ENCODE measurements around the gene CDK5R1. TPM values are rescaled to one million over a fixed set of nuclear protein-coding genes. Genes with fewer than 3 reads are reported as not detected.
A peak's percentile ranks its signal among the peaks of the same experiment; 100 is the strongest.

CDK5R1 gene
- total RNA-seq, 1 experiment from 2014 or later, result 9.9 TPM

DNA sequence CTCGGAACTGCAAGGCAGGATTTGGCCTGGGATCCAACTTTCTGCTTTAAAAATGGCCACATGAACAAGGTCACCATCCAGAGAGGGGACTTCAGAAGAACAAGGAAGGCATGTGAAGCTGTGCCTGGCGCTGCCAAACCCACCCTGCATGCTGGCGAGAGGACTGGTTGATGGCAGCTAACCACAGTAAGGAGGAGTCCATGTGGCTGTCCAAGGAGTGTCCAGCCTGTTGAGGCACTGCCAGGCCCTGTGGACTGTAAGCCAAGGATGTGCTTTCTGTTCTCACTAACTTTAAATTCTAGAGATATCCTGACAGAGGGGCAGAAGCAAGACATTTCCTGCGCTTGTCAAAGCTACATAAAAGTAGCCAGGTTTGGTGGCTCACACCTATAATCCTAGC is 40.4 kb downstream of the CDK5R1 start:
- Mint-ChIP-seq H3K4me1 (peaks cover 18% of the 10 kb centered on the region), H3K4me3 (no peak overlapping the region), H3K27ac (peak overlapping the region; percentile 20; the same call in 1 of the 2 replicates), H3K9me3 (no peaks in the 10 kb centered on the region), H3K27me3 (ENCODE audit: low read depth) (peaks cover 4% of the 10 kb centered on the region; the same call in 1 of the 2 replicates), H3K36me3 (no peaks in the 10 kb centered on the region)
- DNase-seq (ENCODE audit: low spot score) (no peak), ATAC-seq (no peak)
- POLR2A ChIA-PET, result no interaction called here
- no peak for TF ChIP-seq ZNF396 (CRISPR knock-in tag; IDR thresholded peaks at IDR 0.05; ENCODE audit: borderline replicate concordance)
- TF ChIP-seq SMAD3 (CRISPR knock-in tag; IDR thresholded peaks at IDR 0.05; ENCODE audit: borderline replicate concordance), result no peak
- TF ChIP-seq MYBL2 (CRISPR knock-in tag; IDR thresholded peaks at IDR 0.05), result no peak
- TF ChIP-seq, protein P1, sequence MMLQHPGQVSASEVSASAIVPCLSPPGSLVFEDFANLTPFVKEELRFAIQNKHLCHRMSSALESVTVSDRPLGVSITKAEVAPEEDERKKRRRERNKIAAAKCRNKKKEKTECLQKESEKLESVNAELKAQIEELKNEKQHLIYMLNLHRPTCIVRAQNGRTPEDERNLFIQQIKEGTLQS (CRISPR knock-in tag; conservative IDR thresholded peaks at IDR 0.05), result no peak
- no peak for TF ChIP-seq TEAD4 (CRISPR knock-in tag; IDR thresholded peaks at IDR 0.05)
- TF ChIP-seq, protein P2, sequence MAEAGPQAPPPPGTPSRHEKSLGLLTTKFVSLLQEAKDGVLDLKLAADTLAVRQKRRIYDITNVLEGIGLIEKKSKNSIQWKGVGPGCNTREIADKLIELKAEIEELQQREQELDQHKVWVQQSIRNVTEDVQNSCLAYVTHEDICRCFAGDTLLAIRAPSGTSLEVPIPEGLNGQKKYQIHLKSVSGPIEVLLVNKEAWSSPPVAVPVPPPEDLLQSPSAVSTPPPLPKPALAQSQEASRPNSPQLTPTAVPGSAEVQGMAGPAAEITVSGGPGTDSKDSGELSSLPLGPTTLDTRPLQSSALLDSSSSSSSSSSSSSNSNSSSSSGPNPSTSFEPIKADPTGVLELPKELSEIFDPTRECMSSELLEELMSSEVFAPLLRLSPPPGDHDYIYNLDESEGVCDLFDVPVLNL (CRISPR knock-in tag; IDR thresholded peaks at IDR 0.05; ENCODE audit: borderline replicate concordance, low read depth), result no peak
- TF ChIP-seq ZNF219 (CRISPR knock-in tag; IDR thresholded peaks at IDR 0.05; ENCODE audit: borderline replicate concordance), result no peak
- CTCF ChIA-PET, result no interaction called here

DNA sequence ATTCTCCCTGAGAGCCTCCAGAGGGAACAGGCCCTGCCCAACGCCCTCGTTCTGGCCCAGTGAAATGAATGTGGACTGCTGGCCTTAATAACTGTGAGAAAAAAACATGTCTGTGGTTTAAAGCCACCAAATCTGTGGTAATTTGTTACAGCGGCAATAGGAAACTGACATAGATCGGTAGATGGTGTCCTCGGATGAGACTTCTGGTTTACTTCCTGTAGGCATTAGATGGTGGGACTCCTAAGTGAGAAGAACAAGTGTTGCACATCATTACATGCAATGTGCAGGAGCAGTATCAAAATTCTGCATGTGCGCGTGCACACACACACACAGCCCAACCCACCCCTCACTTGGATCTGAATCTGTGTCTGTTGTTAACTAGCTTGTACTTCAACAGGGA is 42.0 kb downstream of the CDK5R1 start:
- H3K4me3 Mint-ChIP-seq, result no peak overlapping the region
- H3K27ac Mint-ChIP-seq, result peak overlapping the region; percentile 39; the same call in 1 of the 2 replicates

More for the DNA sequence above, 42.0 kb downstream of the CDK5R1 start:
- H3K27me3 Mint-ChIP-seq (ENCODE audit: low read depth), result peaks cover 4% of the 10 kb centered on the region; the same call in 1 of the 2 replicates
- no peak for ATAC-seq
- POLR2A ChIA-PET, result interaction anchor here (0.6 kb wide), 1 partner anchor 41 kb away, joined by 3 read pairs; no protein-coding TSS in a partner anchor
- peaks cover 4% of the 10 kb centered on the region for H3K4me1 Mint-ChIP-seq
- no peak for DNase-seq (ENCODE audit: low spot score)
- no peaks in the 10 kb centered on the region for H3K9me3 Mint-ChIP-seq
- no peaks in the 10 kb centered on the region for H3K36me3 Mint-ChIP-seq
- TF ChIP-seq, protein P3, sequence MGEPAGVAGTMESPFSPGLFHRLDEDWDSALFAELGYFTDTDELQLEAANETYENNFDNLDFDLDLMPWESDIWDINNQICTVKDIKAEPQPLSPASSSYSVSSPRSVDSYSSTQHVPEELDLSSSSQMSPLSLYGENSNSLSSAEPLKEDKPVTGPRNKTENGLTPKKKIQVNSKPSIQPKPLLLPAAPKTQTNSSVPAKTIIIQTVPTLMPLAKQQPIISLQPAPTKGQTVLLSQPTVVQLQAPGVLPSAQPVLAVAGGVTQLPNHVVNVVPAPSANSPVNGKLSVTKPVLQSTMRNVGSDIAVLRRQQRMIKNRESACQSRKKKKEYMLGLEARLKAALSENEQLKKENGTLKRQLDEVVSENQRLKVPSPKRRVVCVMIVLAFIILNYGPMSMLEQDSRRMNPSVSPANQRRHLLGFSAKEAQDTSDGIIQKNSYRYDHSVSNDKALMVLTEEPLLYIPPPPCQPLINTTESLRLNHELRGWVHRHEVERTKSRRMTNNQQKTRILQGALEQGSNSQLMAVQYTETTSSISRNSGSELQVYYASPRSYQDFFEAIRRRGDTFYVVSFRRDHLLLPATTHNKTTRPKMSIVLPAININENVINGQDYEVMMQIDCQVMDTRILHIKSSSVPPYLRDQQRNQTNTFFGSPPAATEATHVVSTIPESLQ (CRISPR knock-in tag; IDR thresholded peaks at IDR 0.05), result no peak
- TF ChIP-seq, protein P4, sequence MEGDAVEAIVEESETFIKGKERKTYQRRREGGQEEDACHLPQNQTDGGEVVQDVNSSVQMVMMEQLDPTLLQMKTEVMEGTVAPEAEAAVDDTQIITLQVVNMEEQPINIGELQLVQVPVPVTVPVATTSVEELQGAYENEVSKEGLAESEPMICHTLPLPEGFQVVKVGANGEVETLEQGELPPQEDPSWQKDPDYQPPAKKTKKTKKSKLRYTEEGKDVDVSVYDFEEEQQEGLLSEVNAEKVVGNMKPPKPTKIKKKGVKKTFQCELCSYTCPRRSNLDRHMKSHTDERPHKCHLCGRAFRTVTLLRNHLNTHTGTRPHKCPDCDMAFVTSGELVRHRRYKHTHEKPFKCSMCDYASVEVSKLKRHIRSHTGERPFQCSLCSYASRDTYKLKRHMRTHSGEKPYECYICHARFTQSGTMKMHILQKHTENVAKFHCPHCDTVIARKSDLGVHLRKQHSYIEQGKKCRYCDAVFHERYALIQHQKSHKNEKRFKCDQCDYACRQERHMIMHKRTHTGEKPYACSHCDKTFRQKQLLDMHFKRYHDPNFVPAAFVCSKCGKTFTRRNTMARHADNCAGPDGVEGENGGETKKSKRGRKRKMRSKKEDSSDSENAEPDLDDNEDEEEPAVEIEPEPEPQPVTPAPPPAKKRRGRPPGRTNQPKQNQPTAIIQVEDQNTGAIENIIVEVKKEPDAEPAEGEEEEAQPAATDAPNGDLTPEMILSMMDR (IDR thresholded peaks at IDR 0.05), result no peak
- no peak for TF ChIP-seq NR2C2 (CRISPR knock-in tag; IDR thresholded peaks at IDR 0.05)
- no peak for TF ChIP-seq NFATC4 (CRISPR knock-in tag; IDR thresholded peaks at IDR 0.05)
- TF ChIP-seq, protein P5, sequence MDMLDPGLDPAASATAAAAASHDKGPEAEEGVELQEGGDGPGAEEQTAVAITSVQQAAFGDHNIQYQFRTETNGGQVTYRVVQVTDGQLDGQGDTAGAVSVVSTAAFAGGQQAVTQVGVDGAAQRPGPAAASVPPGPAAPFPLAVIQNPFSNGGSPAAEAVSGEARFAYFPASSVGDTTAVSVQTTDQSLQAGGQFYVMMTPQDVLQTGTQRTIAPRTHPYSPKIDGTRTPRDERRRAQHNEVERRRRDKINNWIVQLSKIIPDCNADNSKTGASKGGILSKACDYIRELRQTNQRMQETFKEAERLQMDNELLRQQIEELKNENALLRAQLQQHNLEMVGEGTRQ (CRISPR knock-in tag; IDR thresholded peaks at IDR 0.05), result no peak
- no peak for TF ChIP-seq GABPB1 (CRISPR knock-in tag; IDR thresholded peaks at IDR 0.05)
- TF ChIP-seq ZNF263 (CRISPR knock-in tag; IDR thresholded peaks at IDR 0.05; ENCODE audit: low read depth), result no peak
- no peak for TF ChIP-seq EMX1 (CRISPR knock-in tag; IDR thresholded peaks at IDR 0.05)
- no peak for TF ChIP-seq SOX15 (CRISPR knock-in tag; IDR thresholded peaks at IDR 0.05)
- TF ChIP-seq, protein P6, sequence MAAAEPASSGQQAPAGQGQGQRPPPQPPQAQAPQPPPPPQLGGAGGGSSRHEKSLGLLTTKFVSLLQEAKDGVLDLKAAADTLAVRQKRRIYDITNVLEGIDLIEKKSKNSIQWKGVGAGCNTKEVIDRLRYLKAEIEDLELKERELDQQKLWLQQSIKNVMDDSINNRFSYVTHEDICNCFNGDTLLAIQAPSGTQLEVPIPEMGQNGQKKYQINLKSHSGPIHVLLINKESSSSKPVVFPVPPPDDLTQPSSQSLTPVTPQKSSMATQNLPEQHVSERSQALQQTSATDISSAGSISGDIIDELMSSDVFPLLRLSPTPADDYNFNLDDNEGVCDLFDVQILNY (CRISPR knock-in tag; IDR thresholded peaks at IDR 0.05), result no peak
- TF ChIP-seq, protein P7, sequence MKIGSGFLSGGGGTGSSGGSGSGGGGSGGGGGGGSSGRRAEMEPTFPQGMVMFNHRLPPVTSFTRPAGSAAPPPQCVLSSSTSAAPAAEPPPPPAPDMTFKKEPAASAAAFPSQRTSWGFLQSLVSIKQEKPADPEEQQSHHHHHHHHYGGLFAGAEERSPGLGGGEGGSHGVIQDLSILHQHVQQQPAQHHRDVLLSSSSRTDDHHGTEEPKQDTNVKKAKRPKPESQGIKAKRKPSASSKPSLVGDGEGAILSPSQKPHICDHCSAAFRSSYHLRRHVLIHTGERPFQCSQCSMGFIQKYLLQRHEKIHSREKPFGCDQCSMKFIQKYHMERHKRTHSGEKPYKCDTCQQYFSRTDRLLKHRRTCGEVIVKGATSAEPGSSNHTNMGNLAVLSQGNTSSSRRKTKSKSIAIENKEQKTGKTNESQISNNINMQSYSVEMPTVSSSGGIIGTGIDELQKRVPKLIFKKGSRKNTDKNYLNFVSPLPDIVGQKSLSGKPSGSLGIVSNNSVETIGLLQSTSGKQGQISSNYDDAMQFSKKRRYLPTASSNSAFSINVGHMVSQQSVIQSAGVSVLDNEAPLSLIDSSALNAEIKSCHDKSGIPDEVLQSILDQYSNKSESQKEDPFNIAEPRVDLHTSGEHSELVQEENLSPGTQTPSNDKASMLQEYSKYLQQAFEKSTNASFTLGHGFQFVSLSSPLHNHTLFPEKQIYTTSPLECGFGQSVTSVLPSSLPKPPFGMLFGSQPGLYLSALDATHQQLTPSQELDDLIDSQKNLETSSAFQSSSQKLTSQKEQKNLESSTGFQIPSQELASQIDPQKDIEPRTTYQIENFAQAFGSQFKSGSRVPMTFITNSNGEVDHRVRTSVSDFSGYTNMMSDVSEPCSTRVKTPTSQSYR (CRISPR knock-in tag; IDR thresholded peaks at IDR 0.05), result no peak
- no peak for TF ChIP-seq ESRRA (CRISPR knock-in tag; IDR thresholded peaks at IDR 0.05; ENCODE audit: borderline replicate concordance)
- no peak for TF ChIP-seq GTF2I (CRISPR knock-in tag; conservative IDR thresholded peaks at IDR 0.05)
- CTCF ChIA-PET, result interaction anchor here (1.0 kb wide), 1 partner anchor 45 kb away, joined by 3 read pairs; no protein-coding TSS in a partner anchor
